Fibroblast of pulmonary artery (primary cell): Measurements from ENCODE around the gene ANTXR1.

Source experiments
- DNase-seq: peaks from one replicate; pipeline ENCODE4 v3.0.0-alpha.2; 2010; ENCODE audit warnings: low read depth
- H3K4me3 ChIP-seq: replicated peaks from 2 replicates; pipeline ENCODE4 v1.5.1; 2011; ENCODE audit warnings: low read depth, mild to moderate bottlenecking, control low read depth, low read length, moderate library complexity
- TF ChIP-seq, protein P1 (sequence below): IDR thresholded peaks from 2 replicates; pipeline ENCODE4 v1.5.1; 2011; ENCODE audit warnings: mild to moderate bottlenecking, control low read depth, low read length, inconsistent platforms; ENCODE audit errors: missing control alignments

ANTXR1 gene

DNA sequence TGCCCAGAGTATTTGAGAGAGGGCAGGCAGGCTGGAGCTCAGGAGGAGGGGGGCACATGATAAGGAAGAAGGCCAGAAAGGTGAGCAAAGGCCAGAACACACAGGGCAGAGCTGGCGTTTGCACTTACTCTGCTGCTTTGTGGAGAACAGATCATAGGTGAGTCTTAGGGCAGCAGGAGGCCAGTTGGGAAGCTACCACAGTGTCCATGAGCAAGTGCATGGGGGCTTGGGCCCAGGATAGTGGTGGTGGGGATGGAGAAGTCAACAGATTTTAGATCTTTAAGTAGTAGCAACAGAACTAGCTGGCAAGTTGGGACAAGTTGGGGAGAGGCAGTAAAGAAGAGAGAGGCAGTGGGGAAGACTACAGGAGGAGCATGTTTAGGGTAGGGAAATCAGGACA is 168.0 kb downstream of the ANTXR1 start:
- DNase-seq = no peak
- TF ChIP-seq, protein P1, sequence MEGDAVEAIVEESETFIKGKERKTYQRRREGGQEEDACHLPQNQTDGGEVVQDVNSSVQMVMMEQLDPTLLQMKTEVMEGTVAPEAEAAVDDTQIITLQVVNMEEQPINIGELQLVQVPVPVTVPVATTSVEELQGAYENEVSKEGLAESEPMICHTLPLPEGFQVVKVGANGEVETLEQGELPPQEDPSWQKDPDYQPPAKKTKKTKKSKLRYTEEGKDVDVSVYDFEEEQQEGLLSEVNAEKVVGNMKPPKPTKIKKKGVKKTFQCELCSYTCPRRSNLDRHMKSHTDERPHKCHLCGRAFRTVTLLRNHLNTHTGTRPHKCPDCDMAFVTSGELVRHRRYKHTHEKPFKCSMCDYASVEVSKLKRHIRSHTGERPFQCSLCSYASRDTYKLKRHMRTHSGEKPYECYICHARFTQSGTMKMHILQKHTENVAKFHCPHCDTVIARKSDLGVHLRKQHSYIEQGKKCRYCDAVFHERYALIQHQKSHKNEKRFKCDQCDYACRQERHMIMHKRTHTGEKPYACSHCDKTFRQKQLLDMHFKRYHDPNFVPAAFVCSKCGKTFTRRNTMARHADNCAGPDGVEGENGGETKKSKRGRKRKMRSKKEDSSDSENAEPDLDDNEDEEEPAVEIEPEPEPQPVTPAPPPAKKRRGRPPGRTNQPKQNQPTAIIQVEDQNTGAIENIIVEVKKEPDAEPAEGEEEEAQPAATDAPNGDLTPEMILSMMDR = no peak
- H3K4me3 ChIP-seq = no peak overlapping the region

DNA sequence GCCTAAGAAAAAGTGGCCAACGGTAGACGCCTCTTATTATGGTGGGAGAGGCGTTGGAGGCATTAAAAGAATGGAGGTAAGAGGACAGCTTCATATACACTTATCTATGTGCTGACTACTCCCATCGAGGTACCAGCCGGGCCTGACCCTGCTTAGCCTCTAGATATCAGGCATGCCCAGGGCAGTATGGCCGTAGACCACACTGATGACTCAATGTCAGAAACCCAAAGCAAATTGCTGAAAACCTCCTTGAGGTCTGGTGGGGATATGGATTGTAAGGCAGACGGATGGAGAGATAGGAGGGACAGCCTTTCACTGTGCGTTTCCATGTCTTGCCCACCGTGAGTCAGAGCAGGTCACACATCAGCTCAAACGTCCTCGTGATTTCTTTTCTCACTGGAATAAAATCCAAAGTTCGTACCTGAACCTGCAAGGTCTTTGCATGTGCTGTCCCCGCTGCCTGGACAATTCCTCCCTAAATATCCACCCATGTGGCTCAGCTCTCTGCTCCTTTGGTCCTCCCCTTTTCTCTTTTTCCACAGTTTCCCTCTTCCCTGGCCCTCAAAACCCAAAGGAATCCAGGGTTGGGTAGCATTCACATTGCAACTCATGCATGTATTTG is 168.9 kb downstream of the ANTXR1 start:
- TF ChIP-seq, protein P1 = no peak
- DNase-seq = no peak
- H3K4me3 ChIP-seq = no peak overlapping the region

DNA sequence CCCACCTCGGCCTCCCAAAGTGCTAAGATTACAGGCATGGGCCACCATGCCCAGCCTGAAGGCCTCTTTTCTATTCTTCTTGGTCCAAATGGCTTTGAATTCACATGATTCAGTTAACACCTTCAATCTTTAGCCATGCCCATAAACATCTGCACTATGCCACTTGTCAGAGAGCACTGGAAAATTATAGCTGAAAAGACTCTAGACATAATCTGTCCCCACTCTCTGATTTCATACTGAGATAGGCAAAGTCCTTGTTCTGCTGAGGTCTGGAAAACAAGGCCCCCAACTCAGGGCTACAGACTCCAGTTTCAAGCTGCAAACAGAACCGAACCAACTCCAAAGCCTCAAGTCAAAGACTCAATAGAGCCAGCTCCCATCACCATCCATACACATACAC is 170.7 kb downstream of the ANTXR1 start:
- TF ChIP-seq, protein P1 = no peak
- no peak overlapping the region for H3K4me3 ChIP-seq
- no peak for DNase-seq

DNA sequence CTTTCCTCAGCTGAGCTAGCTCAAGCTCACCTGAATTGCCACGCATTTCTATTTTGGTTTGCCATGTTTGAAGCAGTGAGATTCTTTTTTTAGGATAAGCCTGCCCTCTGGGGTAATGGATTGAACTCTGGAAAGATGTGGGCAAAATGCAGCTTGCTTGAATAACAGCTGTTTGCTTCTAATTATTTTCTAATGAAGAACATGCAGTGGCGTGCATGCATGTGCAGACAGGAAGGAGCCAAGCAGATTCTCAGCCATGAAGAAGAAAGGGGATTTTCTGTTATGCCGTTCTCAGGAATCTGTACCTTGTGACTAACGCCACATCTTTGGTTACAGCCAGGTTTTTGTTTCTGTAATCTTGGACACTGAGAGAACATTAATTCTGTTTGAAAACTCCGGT is 171.2 kb downstream of the ANTXR1 start:
- H3K4me3 ChIP-seq = no peak overlapping the region
- TF ChIP-seq, protein P1 = no peak
- no peak for DNase-seq

DNA sequence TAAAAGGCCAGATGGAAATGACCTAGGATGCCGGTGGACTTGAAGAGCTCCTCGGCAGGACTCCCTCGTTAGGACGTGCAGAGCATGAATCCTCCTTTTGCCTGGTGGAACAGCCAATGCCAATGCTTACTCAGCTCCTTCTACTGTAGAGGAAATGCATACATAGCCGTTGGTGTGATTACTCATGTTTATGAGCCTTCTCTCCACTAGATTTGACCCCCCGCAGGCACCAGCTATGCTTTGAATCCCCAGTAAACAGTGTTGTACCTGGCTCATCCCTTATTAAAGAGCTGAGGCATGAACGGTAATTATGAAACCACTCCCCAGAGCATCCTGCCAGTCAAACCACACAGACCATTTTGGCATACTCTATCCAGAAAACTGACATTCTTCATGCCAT is 172.8 kb downstream of the ANTXR1 start:
- DNase-seq = no peak
- TF ChIP-seq, protein P1 = no peak
- H3K4me3 ChIP-seq = no peak overlapping the region

DNA sequence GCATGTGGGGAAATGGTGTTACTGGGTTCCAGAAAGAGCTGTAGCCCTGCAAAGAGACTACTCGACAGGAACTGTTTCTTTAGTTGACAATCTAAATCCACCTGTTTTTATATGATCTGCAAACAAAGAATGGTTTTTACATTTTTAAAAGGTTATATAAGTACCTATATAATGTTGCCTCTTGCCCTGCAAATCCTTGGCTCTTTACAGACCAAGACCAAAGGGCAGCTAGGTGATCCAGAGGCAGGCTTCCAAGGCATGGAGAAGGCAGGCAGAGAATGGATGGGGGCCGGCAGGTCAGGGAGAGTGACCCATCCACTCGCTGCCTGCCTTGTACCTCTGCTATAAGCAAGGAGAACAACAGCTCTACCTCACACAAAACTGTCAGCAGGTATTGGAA is 173.6 kb downstream of the ANTXR1 start:
- TF ChIP-seq, protein P1 = no peak
- no peak for DNase-seq
- H3K4me3 ChIP-seq = no peak overlapping the region

DNA sequence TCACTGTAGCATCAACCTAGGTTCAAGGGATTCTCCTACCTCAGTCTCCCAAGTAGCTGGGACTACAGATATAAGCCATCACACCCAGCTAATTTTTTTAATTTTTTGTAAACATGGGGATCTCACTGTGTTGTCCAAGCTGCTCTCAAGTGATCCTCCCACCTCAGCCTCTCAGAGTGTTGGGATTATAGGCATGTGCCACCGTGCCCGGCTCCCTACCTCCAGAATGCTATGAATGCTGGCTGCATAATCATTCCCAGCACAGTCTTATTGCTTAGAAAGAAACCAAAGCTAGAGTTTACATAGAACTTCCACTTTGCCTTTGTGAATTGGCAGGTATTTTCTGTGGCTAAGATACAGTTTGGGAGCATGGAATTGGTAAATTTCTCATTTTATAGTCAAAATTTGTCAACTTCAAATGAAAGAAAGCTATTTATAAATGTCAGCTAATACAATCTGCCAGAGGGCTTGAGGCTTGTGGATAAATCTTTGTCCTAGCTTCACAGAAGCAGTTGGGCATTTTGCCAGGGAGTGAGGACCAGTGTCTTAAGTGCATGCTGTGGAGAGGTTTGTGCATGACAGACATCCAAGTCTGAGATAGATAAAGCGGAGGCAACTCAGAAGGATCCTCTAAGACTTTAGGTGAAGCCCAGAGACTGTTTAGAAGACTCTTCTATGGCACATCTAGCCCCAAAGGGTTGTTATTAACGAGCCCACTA is 175.4 kb downstream of the ANTXR1 start:
- TF ChIP-seq, protein P1 = no peak
- DNase-seq = no peak
- no peak overlapping the region for H3K4me3 ChIP-seq
